ENCODE results near the gene GATAD2A.

- TF ChIP-seq CTCF (IDR thresholded peaks at IDR 0.05; ENCODE audit: low read depth, low read length, missing input control) (no peak), REST (IDR thresholded peaks at IDR 0.05) (no peak), RAD21 (IDR thresholded peaks at IDR 0.05) (no peak), YY1 (IDR thresholded peaks at IDR 0.05) (no peak), NR2F2 (IDR thresholded peaks at IDR 0.05) (no peak), TAF1 (conservative IDR thresholded peaks at IDR 0.05) (no peak), ATF3 (IDR thresholded peaks at IDR 0.05) (no peak), SP1 (IDR thresholded peaks at IDR 0.05) (no peak)
These were observed 69.7 kb downstream of the GATAD2A start for GRCh38 chr19:19475015-19475765.
